Activated naive CD8-positive, alpha-beta T cell (primary cell): Measurements from ENCODE around the gene PITPNC1.
"Not testable (repeated sequence)": the region's sequence is repeated elsewhere in the genome, so short reads cannot be mapped to it uniquely, and the experiment has no call there.

Source experiments
- H3K27ac Mint-ChIP-seq: one replicate; pipeline ENCODE4 v1.8.0; 2021; ENCODE audit warnings: mixed read lengths
- H3K27me3 Mint-ChIP-seq: one replicate; pipeline ENCODE4 v1.8.0; 2021; ENCODE audit warnings: mixed read lengths
- H3K36me3 Mint-ChIP-seq: one replicate; pipeline ENCODE4 v1.8.0; 2021; ENCODE audit warnings: mixed read lengths
- H3K4me1 Mint-ChIP-seq: one replicate; pipeline ENCODE4 v1.8.0; 2021; ENCODE audit warnings: low read depth, mixed read lengths
- H3K4me3 Mint-ChIP-seq: one replicate; pipeline ENCODE4 v1.8.0; 2021; ENCODE audit warnings: mild to moderate bottlenecking, mixed read lengths
- H3K9me3 Mint-ChIP-seq: one replicate; pipeline ENCODE4 v1.8.0; 2021; ENCODE audit warnings: low read depth, mixed read lengths

Gene PITPNC1

DNA sequence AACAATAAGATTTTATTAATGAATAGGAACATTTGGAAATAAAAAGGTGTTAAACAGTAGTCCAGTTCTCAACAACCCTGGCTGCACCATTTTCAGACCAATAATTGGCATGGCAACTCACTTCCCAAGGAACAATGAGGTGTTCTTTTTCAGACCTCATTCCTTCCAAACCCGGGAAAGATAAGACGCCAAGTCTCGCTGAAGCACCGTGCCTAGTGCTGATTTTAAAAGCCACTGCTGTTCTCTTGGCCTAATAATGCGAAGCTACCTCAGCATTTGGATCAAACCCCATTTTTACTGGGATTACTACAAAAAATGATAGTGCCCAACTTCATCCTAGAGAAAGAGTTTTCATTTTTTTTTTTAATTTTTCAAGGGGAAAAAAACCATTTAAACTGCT, 265.4 kb downstream of the PITPNC1 start:
- Mint-ChIP-seq H3K4me3 (no peak overlapping the region), H3K27ac (no peak overlapping the region), H3K27me3 (no peaks in the 10 kb centered on the region), H3K9me3 (no peaks in the 10 kb centered on the region), H3K36me3 (peaks cover 2% of the 10 kb centered on the region), H3K4me1 (no peaks in the 10 kb centered on the region)

- Mint-ChIP-seq H3K4me1 (no peaks in the 10 kb centered on the region), H3K27me3 (no peaks in the 10 kb centered on the region), H3K4me3 (no peak overlapping the region), H3K9me3 (no peaks in the 10 kb centered on the region), H3K27ac (no peak overlapping the region), H3K36me3 (peaks cover 2% of the 10 kb centered on the region)
These were observed 267.0 kb downstream of the PITPNC1 start for GRCh38 chr17:67644061-67644460.

DNA sequence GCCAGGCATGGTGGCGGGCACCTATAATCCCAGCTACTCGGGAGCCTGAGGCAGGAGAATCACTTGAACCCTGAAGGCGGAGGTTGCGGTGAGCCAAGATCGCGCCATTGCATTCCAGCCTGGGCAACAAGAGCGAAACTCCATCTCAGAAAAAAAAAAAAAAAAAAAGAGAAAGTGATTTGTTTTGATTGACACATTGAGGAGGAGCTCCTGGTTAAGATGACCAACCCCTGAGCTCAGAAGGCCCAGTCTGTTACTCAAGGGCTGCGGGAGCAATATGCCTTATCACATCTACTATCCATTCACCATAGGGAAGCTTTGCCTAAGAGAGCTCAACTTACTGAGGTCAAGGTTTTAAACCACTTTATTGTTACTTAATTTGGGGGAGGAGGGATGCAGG, 268.1 kb downstream of the PITPNC1 start:
- H3K27me3 Mint-ChIP-seq, H3K4me1 Mint-ChIP-seq, H3K27ac Mint-ChIP-seq, H3K9me3 Mint-ChIP-seq, H3K36me3 Mint-ChIP-seq, H3K4me3 Mint-ChIP-seq: not testable (repeated sequence)

GRCh38 chr17:67646472-67646871, 269.4 kb downstream of the PITPNC1 start:
- Mint-ChIP-seq H3K4me1 (no peaks in the 10 kb centered on the region), H3K36me3 (no peaks in the 10 kb centered on the region), H3K27me3 (no peaks in the 10 kb centered on the region), H3K27ac (no peak overlapping the region), H3K4me3 (no peak overlapping the region), H3K9me3 (no peaks in the 10 kb centered on the region)

DNA sequence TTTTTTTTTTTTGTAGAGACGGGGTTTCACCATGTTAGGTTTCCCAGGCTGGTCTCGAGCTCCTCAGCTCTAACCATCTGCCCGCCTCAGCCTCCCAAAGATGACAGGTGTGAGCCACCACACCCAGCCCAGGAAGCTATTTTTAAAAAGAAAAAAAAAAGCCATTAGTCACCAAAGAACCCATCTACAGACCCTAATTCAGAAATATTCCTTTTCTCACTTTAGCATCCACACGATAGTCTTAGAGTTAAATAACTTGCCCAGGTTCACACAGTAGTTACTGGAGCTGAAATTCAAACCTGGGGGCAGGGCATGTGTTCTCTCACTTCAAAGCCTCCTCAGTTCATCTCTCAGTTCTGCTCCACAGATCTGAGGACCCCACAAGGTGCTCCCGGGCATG, 270.4 kb downstream of the PITPNC1 start:
- H3K36me3 Mint-ChIP-seq, result no peaks in the 10 kb centered on the region
- H3K9me3 Mint-ChIP-seq, result no peaks in the 10 kb centered on the region
- no peak overlapping the region for H3K4me3 Mint-ChIP-seq
- H3K27ac Mint-ChIP-seq, result no peak overlapping the region
- no peaks in the 10 kb centered on the region for H3K27me3 Mint-ChIP-seq
- H3K4me1 Mint-ChIP-seq, result no peaks in the 10 kb centered on the region

- Mint-ChIP-seq H3K36me3 (peaks cover under 1% of the 10 kb centered on the region), H3K9me3 (no peaks in the 10 kb centered on the region), H3K4me1 (no peaks in the 10 kb centered on the region)
These were observed 271.2 kb downstream of the PITPNC1 start for GRCh38 chr17:67648032-67648905.

GRCh38 chr17:67648906-67649295, 271.8 kb downstream of the PITPNC1 start:
- H3K27ac Mint-ChIP-seq, H3K36me3 Mint-ChIP-seq, H3K4me3 Mint-ChIP-seq, H3K4me1 Mint-ChIP-seq, H3K9me3 Mint-ChIP-seq, H3K27me3 Mint-ChIP-seq: not testable (repeated sequence)

More at GRCh38 chr17:67648032-67648905, 271.2 kb downstream of the PITPNC1 start:
- Mint-ChIP-seq H3K4me3 (no peak overlapping the region), H3K27me3 (no peaks in the 10 kb centered on the region), H3K27ac (peak overlapping the region; percentile 41)

DNA sequence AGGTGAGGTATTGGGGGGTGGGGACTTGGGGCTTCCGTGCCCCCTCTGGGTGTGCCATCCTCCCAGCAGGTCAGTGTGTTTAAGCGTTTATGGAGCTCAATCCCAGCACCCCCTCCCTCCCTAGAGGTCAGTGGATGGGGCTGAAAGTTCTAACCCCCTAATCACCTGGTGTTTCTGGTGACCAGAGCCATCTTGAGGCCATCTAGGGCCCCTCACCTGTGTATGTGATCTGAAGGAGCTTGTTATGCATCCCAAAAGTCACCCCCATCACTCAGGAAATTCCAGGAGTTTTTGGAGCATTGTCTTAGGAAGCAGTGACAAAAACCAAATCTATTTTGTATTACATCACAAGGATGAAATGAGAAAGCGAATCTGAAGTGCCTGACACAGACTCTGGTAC, 272.8 kb downstream of the PITPNC1 start:
- no peaks in the 10 kb centered on the region for H3K27me3 Mint-ChIP-seq
- H3K27ac Mint-ChIP-seq, result no peak overlapping the region
- H3K4me1 Mint-ChIP-seq, result no peaks in the 10 kb centered on the region
- H3K4me3 Mint-ChIP-seq, result no peak overlapping the region
- H3K9me3 Mint-ChIP-seq, result no peaks in the 10 kb centered on the region
- peaks cover 6% of the 10 kb centered on the region for H3K36me3 Mint-ChIP-seq

DNA sequence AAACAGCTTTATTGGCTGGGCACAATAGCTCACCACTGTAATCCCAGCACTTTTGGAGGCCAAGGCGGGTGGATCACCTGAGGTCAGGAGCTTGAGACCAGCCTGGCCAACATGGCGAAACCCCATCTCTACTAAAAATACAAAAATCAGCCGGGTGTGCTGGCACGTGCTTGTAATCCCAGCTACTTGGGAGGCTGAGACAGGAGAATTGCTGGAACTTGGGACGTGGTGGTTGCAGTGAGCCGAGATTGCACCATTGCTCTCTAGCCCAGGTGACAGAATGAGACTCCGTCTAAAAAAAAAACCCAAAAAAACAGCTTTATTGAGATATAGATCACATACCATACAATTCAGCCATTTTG, 274.1 kb downstream of the PITPNC1 start:
- H3K4me3 Mint-ChIP-seq, H3K27ac Mint-ChIP-seq, H3K9me3 Mint-ChIP-seq, H3K4me1 Mint-ChIP-seq, H3K27me3 Mint-ChIP-seq, H3K36me3 Mint-ChIP-seq: not testable (repeated sequence)

DNA sequence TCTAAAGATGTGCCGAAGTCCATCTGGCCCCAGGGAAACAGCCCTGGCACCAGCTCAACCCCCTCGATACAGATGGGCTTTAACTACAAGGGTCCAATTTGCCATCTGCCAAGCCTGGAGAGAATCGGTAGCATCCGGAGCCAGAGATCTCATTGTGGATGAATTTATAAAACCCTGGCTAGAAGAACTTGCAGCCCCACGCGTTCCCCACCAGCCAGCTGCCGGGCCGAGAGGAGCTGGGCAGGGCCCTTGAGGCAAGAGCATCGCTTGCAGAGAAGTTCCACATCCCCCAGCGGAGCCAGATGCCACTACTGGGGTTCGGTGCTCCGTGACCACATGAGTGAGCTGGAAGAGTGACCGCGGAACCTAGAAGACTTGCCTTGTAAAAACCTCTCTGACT, 275.4 kb downstream of the PITPNC1 start:
- Mint-ChIP-seq H3K27me3 (no peaks in the 10 kb centered on the region), H3K9me3 (no peaks in the 10 kb centered on the region), H3K36me3 (peaks cover 10% of the 10 kb centered on the region), H3K4me1 (no peaks in the 10 kb centered on the region), H3K4me3 (no peak overlapping the region), H3K27ac (no peak overlapping the region)

DNA sequence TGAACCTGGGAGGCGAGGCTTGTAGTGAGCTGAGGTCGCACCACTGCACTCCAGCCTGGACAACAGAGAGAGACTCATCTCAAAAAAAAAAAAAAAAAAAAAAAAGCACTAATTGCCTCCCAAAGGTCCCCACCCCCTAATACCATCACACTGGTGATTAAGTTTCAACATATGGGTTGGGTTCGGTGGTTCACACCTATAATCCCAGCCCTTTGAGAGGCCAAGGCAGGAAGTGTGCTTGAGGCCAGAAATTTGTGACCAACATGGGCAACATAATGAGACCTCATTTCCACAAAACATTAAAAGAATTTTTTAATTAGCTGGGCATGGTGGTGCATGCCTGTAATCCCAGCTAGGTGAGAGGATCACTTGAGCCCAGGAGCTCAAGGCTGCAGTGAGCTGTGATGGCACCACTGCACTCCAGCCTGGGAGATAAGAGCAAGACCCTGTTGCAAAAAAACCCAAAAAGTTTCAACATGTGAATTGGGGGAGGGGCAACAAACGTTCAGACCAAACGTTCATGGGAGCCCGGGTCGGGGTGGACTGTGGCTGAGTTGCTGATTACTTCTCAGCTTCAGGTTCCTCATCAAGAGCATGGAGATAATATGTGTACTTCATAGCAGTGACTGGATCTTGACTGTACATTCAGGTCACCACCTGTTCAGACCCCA, 278.5 kb downstream of the PITPNC1 start:
- no peaks in the 10 kb centered on the region for H3K27me3 Mint-ChIP-seq
- no peak overlapping the region for H3K4me3 Mint-ChIP-seq
- peaks cover 20% of the 10 kb centered on the region for H3K36me3 Mint-ChIP-seq
- no peaks in the 10 kb centered on the region for H3K9me3 Mint-ChIP-seq
- no peak overlapping the region for H3K27ac Mint-ChIP-seq
- H3K4me1 Mint-ChIP-seq, result peaks cover 10% of the 10 kb centered on the region

DNA sequence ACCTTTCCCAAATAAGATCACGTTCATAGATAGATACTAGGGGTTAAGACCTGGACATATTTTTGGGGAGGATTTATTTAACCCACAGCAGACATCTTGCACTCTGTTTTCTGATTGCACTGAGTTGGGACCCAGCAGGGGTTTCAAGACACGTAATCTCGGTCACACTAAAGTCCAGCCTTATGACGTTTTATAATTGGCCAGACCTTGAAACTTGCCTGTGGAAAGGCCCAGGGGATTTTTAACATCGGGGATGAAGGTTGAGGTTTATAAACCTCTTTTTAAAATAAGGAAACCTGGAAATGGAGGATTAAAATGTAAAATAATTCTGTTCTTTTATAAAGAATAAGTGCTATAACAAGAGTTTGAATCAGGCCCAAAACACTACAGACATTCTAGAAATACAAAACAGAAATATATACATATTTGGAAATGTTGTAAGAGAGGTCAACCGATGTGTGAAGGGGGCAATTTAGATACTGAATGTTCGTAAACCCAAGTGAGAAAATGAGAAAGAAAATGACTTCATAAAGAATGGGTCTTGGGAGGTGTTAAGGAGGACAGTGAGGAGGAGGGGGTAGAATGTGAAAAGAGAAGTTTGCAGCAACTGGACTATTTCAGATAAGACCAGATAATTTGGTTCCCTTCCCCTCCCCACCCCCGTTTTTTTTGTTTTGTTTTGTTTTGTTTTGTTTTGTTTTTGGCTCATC, 279.6 kb downstream of the PITPNC1 start:
- H3K4me1 Mint-ChIP-seq, result peaks cover 10% of the 10 kb centered on the region
- H3K27me3 Mint-ChIP-seq, result no peaks in the 10 kb centered on the region
- H3K27ac Mint-ChIP-seq, result no peak overlapping the region
- no peaks in the 10 kb centered on the region for H3K9me3 Mint-ChIP-seq
- H3K36me3 Mint-ChIP-seq, result peaks cover 26% of the 10 kb centered on the region
- no peak overlapping the region for H3K4me3 Mint-ChIP-seq

DNA sequence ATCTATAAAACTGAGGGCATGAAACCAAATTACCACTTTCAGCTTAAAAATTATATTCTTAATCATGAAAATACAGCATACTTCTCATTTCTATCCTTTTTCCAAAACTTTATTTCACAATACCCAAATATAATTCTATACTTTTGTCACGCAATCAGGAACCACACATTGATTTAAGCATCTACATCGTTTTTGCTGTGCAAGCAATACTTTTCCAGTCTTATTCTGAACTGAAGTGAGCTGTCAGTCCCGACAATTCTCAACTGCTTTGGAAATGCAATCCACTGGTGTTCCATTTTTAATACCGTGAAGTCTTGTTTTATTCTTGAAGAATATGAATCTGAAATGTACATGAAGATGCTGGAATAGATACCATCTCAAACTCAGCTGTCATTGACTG, 280.5 kb downstream of the PITPNC1 start:
- H3K27me3 Mint-ChIP-seq, result no peaks in the 10 kb centered on the region
- H3K27ac Mint-ChIP-seq, result no peak overlapping the region
- peaks cover 26% of the 10 kb centered on the region for H3K36me3 Mint-ChIP-seq
- H3K4me1 Mint-ChIP-seq, result peaks cover 10% of the 10 kb centered on the region
- H3K4me3 Mint-ChIP-seq, result no peak overlapping the region
- no peaks in the 10 kb centered on the region for H3K9me3 Mint-ChIP-seq

DNA sequence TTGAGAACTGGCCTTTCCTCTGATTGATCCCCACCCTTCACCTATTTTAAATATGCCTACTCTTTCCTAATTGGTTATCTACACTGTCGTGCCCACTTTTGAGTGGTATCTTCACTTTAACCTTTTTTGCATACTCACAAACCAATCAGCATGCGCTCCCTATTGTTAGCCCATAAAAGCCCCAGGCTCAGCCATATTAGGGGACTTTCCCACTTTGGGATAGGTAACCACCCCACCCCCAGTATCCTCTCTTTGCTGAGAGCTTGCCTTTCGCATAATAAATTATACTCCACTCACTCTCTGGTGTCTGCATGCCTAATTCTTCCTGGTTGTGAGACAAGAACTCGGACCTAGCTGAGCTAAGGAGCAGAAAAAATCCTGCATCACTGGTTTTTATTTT, 281.2 kb downstream of the PITPNC1 start:
- H3K36me3 Mint-ChIP-seq, result peaks cover 25% of the 10 kb centered on the region
- peaks cover 10% of the 10 kb centered on the region for H3K4me1 Mint-ChIP-seq
- H3K4me3 Mint-ChIP-seq, result no peak overlapping the region
- H3K27ac Mint-ChIP-seq, result peak overlapping the region; percentile 23
- H3K9me3 Mint-ChIP-seq, result no peaks in the 10 kb centered on the region
- H3K27me3 Mint-ChIP-seq, result no peaks in the 10 kb centered on the region

DNA sequence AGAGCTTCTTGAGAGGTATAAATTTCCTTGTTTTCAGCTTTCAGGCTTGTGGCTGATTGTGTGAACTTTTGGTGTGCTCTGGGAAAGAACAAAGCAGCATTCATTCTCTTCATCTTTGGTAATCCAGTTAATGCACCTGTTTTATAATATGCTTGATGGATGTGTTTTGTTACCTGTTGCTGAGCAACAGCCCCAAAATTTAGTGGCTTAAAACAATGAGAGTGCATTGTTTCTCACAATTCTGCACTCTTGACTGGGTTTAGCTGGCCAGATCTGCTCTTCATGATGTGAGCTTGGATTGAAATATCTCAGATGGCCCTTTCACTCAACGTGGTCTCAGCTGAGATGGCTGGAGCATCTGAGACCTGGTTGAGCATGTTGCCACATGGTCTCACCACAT, 281.9 kb downstream of the PITPNC1 start:
- Mint-ChIP-seq H3K9me3 (no peaks in the 10 kb centered on the region), H3K36me3 (peaks cover 20% of the 10 kb centered on the region), H3K27me3 (no peaks in the 10 kb centered on the region), H3K4me3 (no peak overlapping the region), H3K4me1 (peaks cover 10% of the 10 kb centered on the region), H3K27ac (peak overlapping the region; percentile 46)
